K562 (cell line): ENCODE measurements around the gene TAF9B. TPM values are rescaled to one million over a fixed set of nuclear protein-coding genes. Genes with fewer than 3 reads are reported as not detected.

Experiments
- ATAC-seq: fragments of 200-7000 bp; cut with Tn5 transposase; 3 replicates; pipeline ENCODE4 v1.9.1; 2020; ENCODE audit warnings: moderate library complexity
- BruUV-seq: library from RNA; stranded (reverse); fragments of 400-500 nt; replicated peaks from 2 replicates; lab custom pipeline; 2021; lab: Mats Ljungman, UMichigan
- CTCF ChIA-PET: fragments of 300-600 bp; formaldehyde crosslinking; extraction: SDS; loops from one replicate; lab custom pipeline; 2021; ENCODE audit warnings: low intra/inter-chr PET ratio; lab: Yijun Ruan, JAX
- POLR2A ChIA-PET: fragments of 300-600, 350-650 bp; sonication (Branson Sonifier 250); formaldehyde crosslinking; extraction: SDS; loops from one replicate; lab custom pipeline; 2021; ENCODE audit warnings: antibody characterized with exemption, inconsistent platforms; lab: Yijun Ruan, JAX
- DNase-seq, 4 experiments: peaks; one replicate each; pipeline versions ENCODE4 v3.0.0 to v3.0.0-alpha.2; 2011 to 2018; ENCODE audit warnings: low spot score in 3 of 4, mixed read lengths in 3 of 4; ENCODE audit errors: extremely low read depth in 1 of 4
- FAIRE-seq: peaks from 2 replicates; lab custom pipeline; 2011; peaks lifted over from hg19 to GRCh38; lab: Jason Lieb, UNC
- H2AFZ ChIP-seq: 2 replicates; pipeline ENCODE4 v1.6.0; 2011; ENCODE audit warnings: low read depth, low read length, control low read depth, inconsistent platforms
- H3K27ac ChIP-seq: fragments of 200-600 bp; 3 replicates; pipeline ENCODE4 v1.8.0; 2011; ENCODE audit warnings: low read depth, mild to moderate bottlenecking, control low read depth, inconsistent platforms, low read length, moderate library complexity, mixed read lengths; ENCODE audit errors: extremely low read depth
- H3K27me3 ChIP-seq, 2 experiments: fragments of 300-600 bp in 1 of 2; 2 replicates in 1 of 2; 3 replicates in 1 of 2; pipeline versions ENCODE4 v1.6.0 to v1.8.0; 2011; ENCODE audit warnings: inconsistent platforms in 2 of 2, low read length in 2 of 2, mild to moderate bottlenecking in 1 of 2, mixed read lengths in 1 of 2, moderate library complexity in 1 of 2; ENCODE audit not compliant: control insufficient read depth in 2 of 2, insufficient read depth in 2 of 2
- H3K36me3 ChIP-seq: fragments of 300-600 bp; 3 replicates; pipeline ENCODE4 v1.8.0; 2011; ENCODE audit warnings: mild to moderate bottlenecking, low read length, inconsistent platforms; ENCODE audit not compliant: control insufficient read depth, insufficient read depth
- H3K4me1 ChIP-seq, 2 experiments: fragments of 200-600 bp in 1 of 2; replicated peaks in 1 of 2; 2 replicates in 1 of 2; 3 replicates in 1 of 2; pipeline versions ENCODE4 v1.5.1 to v1.8.0; 2011; ENCODE audit warnings: inconsistent platforms in 2 of 2, low read length in 2 of 2, mild to moderate bottlenecking in 1 of 2, mixed read lengths in 1 of 2, moderate library complexity in 1 of 2; ENCODE audit not compliant: control insufficient read depth in 2 of 2, insufficient read depth in 2 of 2
- H3K4me2 ChIP-seq: 2 replicates; pipeline ENCODE4 v1.6.1; 2011; ENCODE audit warnings: low read length, control low read depth, inconsistent platforms, mixed read lengths; ENCODE audit not compliant: insufficient read depth
- H3K4me3 ChIP-seq: fragments of 200-600 bp; sonication (generic), shearing (Covaris generic); 2 replicates; pipeline ENCODE4 v1.5.1; 2016; ENCODE audit warnings: control low read depth, inconsistent platforms
- H3K79me2 ChIP-seq: fragments of 200-600 bp; 3 replicates; pipeline ENCODE4 v1.8.0; 2011; ENCODE audit warnings: low read length, inconsistent platforms; ENCODE audit not compliant: control insufficient read depth, insufficient read depth
- H3K9ac ChIP-seq, 2 experiments: 2 replicates each; pipeline versions ENCODE4 v1.6.0 to v1.6.1; 2011; ENCODE audit warnings: low read depth in 2 of 2, low read length in 2 of 2, control low read depth in 1 of 2, inconsistent platforms in 1 of 2, mild to moderate bottlenecking in 1 of 2, mixed read lengths in 1 of 2; ENCODE audit not compliant: insufficient read depth in 1 of 2
- H3K9me1 ChIP-seq: one replicate; pipeline ENCODE4 v1.6.0; 2011; ENCODE audit warnings: inconsistent platforms, mild to moderate bottlenecking, low read length, moderate library complexity; ENCODE audit not compliant: control insufficient read depth, insufficient read depth
- H3K9me3 ChIP-seq: replicated peaks from 2 replicates; pipeline ENCODE4 v1.5.1; 2011; ENCODE audit warnings: low read depth, low read length, inconsistent platforms; ENCODE audit not compliant: control insufficient read depth, insufficient read depth
- H4K20me1 ChIP-seq: replicated peaks from 2 replicates; pipeline ENCODE4 v1.6.1; 2011; ENCODE audit warnings: low read length, inconsistent platforms, mixed read lengths; ENCODE audit not compliant: control insufficient read depth, insufficient read depth
- BRF2 ChIP-seq: IDR thresholded peaks from 3 replicates; pipeline ENCODE4 v1.6.1; 2011; ENCODE audit warnings: borderline replicate concordance, mild to moderate bottlenecking; ENCODE audit not compliant: insufficient read length, insufficient read depth
- HDGF ChIP-seq: fragments of 450-650 bp; IDR thresholded peaks from 2 replicates; pipeline ENCODE4 v1.6.1; 2016
- HNRNPL ChIP-seq: fragments of 200-400 bp; formaldehyde crosslinking; IDR thresholded peaks from 2 replicates; pipeline ENCODE4 v1.6.1; 2017; ENCODE audit warnings: low read depth, mild to moderate bottlenecking, low read length
- MIER1 ChIP-seq: fragments of 450-650 bp; IDR thresholded peaks from 2 replicates; pipeline ENCODE4 v1.6.1; 2016; ENCODE audit warnings: antibody characterized with exemption, mild to moderate bottlenecking, low read depth
- MXI1 ChIP-seq: IDR thresholded peaks from 2 replicates; pipeline ENCODE4 v1.6.1; 2011; ENCODE audit warnings: low read depth, mild to moderate bottlenecking, improper control_type of control experiment, low read length
- MYC ChIP-seq, 2 experiments: fragments of 250-450 bp in 1 of 2; sonication (Bioruptor Pico) in 1 of 2; IDR thresholded peaks; 2 replicates each; pipeline versions ENCODE4 v1.5.1 to v1.6.1; 2012 to 2021; ENCODE audit warnings: low read depth in 2 of 2, borderline replicate concordance in 1 of 2, improper control_type of control experiment in 1 of 2, low read length in 1 of 2, mild to moderate bottlenecking in 1 of 2, moderate library complexity in 1 of 2
- OTX1 ChIP-seq: fragments of 450-650 bp; formaldehyde crosslinking; IDR thresholded peaks from 2 replicates; pipeline ENCODE4 v1.4.0; 2022; ENCODE audit warnings: mild to moderate bottlenecking
- PCBP2 ChIP-seq: fragments of 200-400 bp; formaldehyde crosslinking; IDR thresholded peaks from 2 replicates; pipeline ENCODE4 v1.6.1; 2018; ENCODE audit warnings: low read length, low read depth, mild to moderate bottlenecking, moderate library complexity; ENCODE audit not compliant: poor library complexity, severe bottlenecking
- RFX7 ChIP-seq: fragments of 250-450 bp; sonication (Bioruptor Pico); IDR thresholded peaks from 2 replicates; pipeline ENCODE4 v1.5.1; 2021; ENCODE audit warnings: mild to moderate bottlenecking
- SRSF9 ChIP-seq: fragments of 200-400 bp; formaldehyde crosslinking; IDR thresholded peaks from 2 replicates; pipeline ENCODE4 v1.6.1; 2017; ENCODE audit warnings: low read depth, low read length, borderline replicate concordance
- U2AF1 ChIP-seq: fragments of 200-400 bp; formaldehyde crosslinking; optimal IDR thresholded peaks from 2 replicates; pipeline ENCODE3; 2017; ENCODE audit warnings: mild to moderate bottlenecking, low read depth, low read length, moderate library complexity
- ZNF12 ChIP-seq: sonication (generic); formaldehyde crosslinking; IDR thresholded peaks from 2 replicates; pipeline ENCODE4 v1.4.0; 2020; ENCODE audit warnings: mild to moderate bottlenecking, missing genetic modification reagents
- ZNF146 ChIP-seq: IDR thresholded peaks from one replicate; pipeline ENCODE4 v1.6.1; 2018; ENCODE audit warnings: missing compliant biosample characterization; ENCODE audit not compliant: unreplicated experiment
- ZNF263 ChIP-seq: sonication (generic); formaldehyde crosslinking; IDR thresholded peaks from 2 replicates; pipeline ENCODE4 v1.8.0; 2022; ENCODE audit warnings: mild to moderate bottlenecking, missing genetic modification reagents, borderline replicate concordance
- ZNF282 ChIP-seq: sonication (generic); formaldehyde crosslinking; IDR thresholded peaks from 2 replicates; pipeline ENCODE4 v1.8.1; 2023; ENCODE audit warnings: missing genetic modification reagents
- WGBS: fragments of 100-300 bp; shearing (Covaris generic); methylation state at CpG from one replicate; pipeline ENCODE4 v1.1.6; 2016; ENCODE audit warnings: low coverage, mixed read lengths; ENCODE audit not compliant: insufficient coverage; ENCODE audit errors: missing lambda C conversion rate; 5-methylcytosine and 5-hydroxymethylcytosine counted together
- in situ Hi-C: fragments of 300-500 bp; cut with MboI; formaldehyde crosslinking; loops from 4 replicates; pipeline ENCODE4 v1.15.0; 2018; ENCODE audit warnings: inconsistent platforms, mixed read lengths
- intact Hi-C: fragments of 100-400 bp; cut with micrococcal nuclease; formaldehyde crosslinking; loops from 2 replicates; pipeline ENCODE4 v1.14.2; 2022
- polyA plus RNA-seq, 8 experiments: library from polyadenylated mRNA; depleted of rRNA in 4 of 8; stranded (reverse) in 5 of 8; unstranded in 3 of 8; fragments of >200 nt; fragmentation: Nextera tagmentation in 2 of 8; fragmentation: Illumina TruSeq in 1 of 8; extraction: Ambion mirVana in 2 of 8; extraction: Trizol in 1 of 8; gene quantifications; 2 replicates each; pipeline versions ENCODE4 v1.2.1 to v1.2.3, GENCODE V29; 2011 to 2014; ENCODE audit warnings: inconsistent platforms in 1 of 8, missing spikeins in 1 of 8
- total RNA-seq, 7 experiments: library from RNA; depleted of rRNA in 6 of 7; stranded (reverse); fragments of >200 nt in 6 of 7; fragmentation: Illumina TruSeq in 2 of 7; extraction: Trizol in 2 of 7; gene quantifications; 2 replicates each; pipeline versions ENCODE4 v1.2.1 to v1.2.3, GENCODE V29; 2011 to 2021; ENCODE audit warnings: low replicate concordance in 1 of 7
- TF ChIP-seq, protein P1 (sequence below): fragments of 250-450 bp; sonication (Bioruptor Pico); IDR thresholded peaks from 2 replicates; pipeline ENCODE4 v1.5.0; 2021
- TF ChIP-seq, protein P2 (sequence below): fragments of 450-650 bp; formaldehyde crosslinking; conservative IDR thresholded peaks from 2 replicates; pipeline ENCODE4 v1.4.0; 2022; ENCODE audit warnings: mild to moderate bottlenecking, missing genetic modification characterization
- TF ChIP-seq, protein P3 (sequence below): fragments of 250-450 bp; sonication (Bioruptor Pico); IDR thresholded peaks from 2 replicates; pipeline ENCODE4 v1.5.0; 2021

The TAF9B gene
- total and polyA plus RNA-seq, 9 of the 15 experiments (the other 6 are each of a cell fraction or from before 2014, with no cell fraction given): 10.9 to 42.1 (median 20.8) TPM

GRCh38 chrX:78102091-78102490 is 37.4 kb downstream of the TAF9B start:
- in situ Hi-C loops: no loop called here
- BruUV-seq: no TSS peak

More at GRCh38 chrX:78102091-78102490, 37.4 kb downstream of the TAF9B start:
- TF ChIP-seq, protein P1, sequence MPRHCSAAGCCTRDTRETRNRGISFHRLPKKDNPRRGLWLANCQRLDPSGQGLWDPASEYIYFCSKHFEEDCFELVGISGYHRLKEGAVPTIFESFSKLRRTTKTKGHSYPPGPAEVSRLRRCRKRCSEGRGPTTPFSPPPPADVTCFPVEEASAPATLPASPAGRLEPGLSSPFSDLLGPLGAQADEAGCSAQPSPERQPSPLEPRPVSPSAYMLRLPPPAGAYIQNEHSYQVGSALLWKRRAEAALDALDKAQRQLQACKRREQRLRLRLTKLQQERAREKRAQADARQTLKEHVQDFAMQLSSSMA (CRISPR knock-in tag): no peak
- TF ChIP-seq MXI1 (no peak), HDGF (no peak), MYC (IDR thresholded peaks at IDR 0.05; ENCODE audit: low read depth, low read length) (no peak), MYC (CRISPR knock-in tag; IDR thresholded peaks at IDR 0.05; ENCODE audit: borderline replicate concordance, low read depth) (no peak), HNRNPL (no peak), OTX1 (CRISPR knock-in tag) (no peak), ZNF146 (CRISPR knock-in tag) (no peak), BRF2 (no peak), ZNF282 (CRISPR knock-in tag) (no peak), PCBP2 (no peak), SRSF9 (no peak), RFX7 (no peak), U2AF1 (no peak), ZNF263 (CRISPR knock-in tag) (no peak), ZNF12 (CRISPR knock-in tag) (no peak), MIER1 (no peak)
- TF ChIP-seq, protein P2, sequence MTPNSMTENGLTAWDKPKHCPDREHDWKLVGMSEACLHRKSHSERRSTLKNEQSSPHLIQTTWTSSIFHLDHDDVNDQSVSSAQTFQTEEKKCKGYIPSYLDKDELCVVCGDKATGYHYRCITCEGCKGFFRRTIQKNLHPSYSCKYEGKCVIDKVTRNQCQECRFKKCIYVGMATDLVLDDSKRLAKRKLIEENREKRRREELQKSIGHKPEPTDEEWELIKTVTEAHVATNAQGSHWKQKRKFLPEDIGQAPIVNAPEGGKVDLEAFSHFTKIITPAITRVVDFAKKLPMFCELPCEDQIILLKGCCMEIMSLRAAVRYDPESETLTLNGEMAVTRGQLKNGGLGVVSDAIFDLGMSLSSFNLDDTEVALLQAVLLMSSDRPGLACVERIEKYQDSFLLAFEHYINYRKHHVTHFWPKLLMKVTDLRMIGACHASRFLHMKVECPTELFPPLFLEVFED (CRISPR knock-in tag): no peak
- TF ChIP-seq, protein P3, sequence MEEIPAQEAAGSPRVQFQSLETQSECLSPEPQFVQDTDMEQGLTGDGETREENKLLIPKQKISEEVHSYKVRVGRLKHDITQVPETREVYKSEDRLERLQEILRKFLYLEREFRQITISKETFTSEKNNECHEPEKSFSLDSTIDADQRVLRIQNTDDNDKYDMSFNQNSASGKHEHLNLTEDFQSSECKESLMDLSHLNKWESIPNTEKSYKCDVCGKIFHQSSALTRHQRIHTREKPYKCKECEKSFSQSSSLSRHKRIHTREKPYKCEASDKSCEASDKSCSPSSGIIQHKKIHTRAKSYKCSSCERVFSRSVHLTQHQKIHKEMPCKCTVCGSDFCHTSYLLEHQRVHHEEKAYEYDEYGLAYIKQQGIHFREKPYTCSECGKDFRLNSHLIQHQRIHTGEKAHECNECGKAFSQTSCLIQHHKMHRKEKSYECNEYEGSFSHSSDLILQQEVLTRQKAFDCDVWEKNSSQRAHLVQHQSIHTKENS (CRISPR knock-in tag): no peak
- Histone ChIP-seq H3K79me2 (peaks cover 31% of the 10 kb centered on the region), H3K9me3 (no peaks in the 10 kb centered on the region), H4K20me1 (peaks cover 22% of the 10 kb centered on the region), H3K4me1 (peaks cover 5 to 6% of the 10 kb centered on the region in 2 experiments; a peak in 3 of 5 replicates), H3K9me1 (no peaks in the 10 kb centered on the region), H3K27me3 (no peaks in the 10 kb centered on the region), H3K4me3 (no peak overlapping the region), H3K4me2 (no peak overlapping the region), H3K27ac (no peak overlapping the region), H3K9ac (no peak overlapping the region), H3K36me3 (peaks cover 22% of the 10 kb centered on the region), H2AFZ (no peak overlapping the region)
- ChIA-PET CTCF (no interaction called here), POLR2A (no interaction called here)
- no peak for FAIRE-seq
- intact Hi-C loops: loop anchor here (5.0 kb wide), 1 partner anchor 205 kb away; the partner anchor contains the start of genes COX7B and MAGT1
- no peak for DNase-seq
- no peak for ATAC-seq
- WGBS: no CpG with 5 or more reads among the region's 1 CpG
